ENCODE measurements around the gene SMIM14. TPM values are rescaled to one million over a fixed set of nuclear protein-coding genes. Genes with fewer than 3 reads are reported as not detected.
"Not testable (repeated sequence)": the region's sequence is repeated elsewhere in the genome, so short reads cannot be mapped to it uniquely, and the experiment has no call there.

The SMIM14 gene
- total RNA-seq, result 100 to 1,000 TPM in 3 of 6 experiments, 10 to 100 TPM in 3; 54.0 to 224 (median 124) TPM
- long read RNA-seq, full-length matches to known transcripts, result 73 of 94 reads
- long read RNA-seq, partial matches to known transcripts, result 1 of 94 reads
- long read RNA-seq, other reads (novel, unspliced or antisense), result 20 of 94 reads

GRCh38 chr4:39638354-39639239, at the start of gene SMIM14:
Gene SMIM14, minus strand, starts transcription at chr4:39638865. Its CDS starts 33,720 bp downstream, at chr4:39605145.
- Histone ChIP-seq H3K9me3 (no peaks in the 10 kb centered on the region), H3K4me3 (peak within 1 kb of the TSS; percentile 61 to 88 (median 88)), H3K27me3 (no peaks in the 10 kb centered on the region), H3K36me3 (peaks cover 0 to 8% (median 3%) of the 10 kb centered on the region in 4 donors), H3K4me1 (peaks cover 0 to 57% (median 11%) of the 10 kb centered on the region in 4 donors), H3K27ac (peak within 1 kb of the TSS; percentile 92 to 98 (median 94))
- DNase-seq (peak; percentile 99), ATAC-seq (peak; percentile 89 to 96 (median 91))
- under 1% methylated on average over 26 of the region's 75 CpGs for WGBS (ENCODE audit: insufficient coverage, low coverage, low lambda C conversion rate, missing lambda C conversion rate)
- intact Hi-C loops (cut with DNase I), result no loop called here
- TF ChIP-seq POLR2A (IDR thresholded peaks at IDR 0.05), result peak; percentile 97
- peak in 1 of 4 donors; percentile 18 for TF ChIP-seq CTCF (IDR thresholded peaks at IDR 0.05)

- H3K4me3 ChIP-seq, result no peak overlapping the region
- H3K27ac ChIP-seq, result no peak overlapping the region
- H3K27me3 ChIP-seq, result no peaks in the 10 kb centered on the region
- no peaks in the 10 kb centered on the region for H3K9me3 ChIP-seq
- no peaks in the 10 kb centered on the region for H3K4me1 ChIP-seq
- peak in 1 of 4 donors; percentile 49 for ATAC-seq
- no peak for DNase-seq
- TF ChIP-seq CTCF (IDR thresholded peaks at IDR 0.05) (no peak), POLR2A (IDR thresholded peaks at IDR 0.05) (no peak)
- intact Hi-C loops (cut with DNase I), result no loop called here
- no peaks in the 10 kb centered on the region for H3K36me3 ChIP-seq
These were observed 48.3 kb upstream of the SMIM14 start for GRCh38 chr4:39687014-39687413.

GRCh38 chr4:39685990-39686389, 47.3 kb upstream of the SMIM14 start:
- no peaks in the 10 kb centered on the region for H3K36me3 ChIP-seq
- WGBS (ENCODE audit: insufficient coverage, low coverage, low lambda C conversion rate, missing lambda C conversion rate), result 42% methylated on average over 1 of the region's 1 CpG
- H3K27ac ChIP-seq, result no peak overlapping the region
- H3K9me3 ChIP-seq, result no peaks in the 10 kb centered on the region
- H3K4me1 ChIP-seq, result no peaks in the 10 kb centered on the region
- intact Hi-C loops (cut with DNase I), result no loop called here
- no peak for TF ChIP-seq POLR2A (IDR thresholded peaks at IDR 0.05)
- TF ChIP-seq CTCF (IDR thresholded peaks at IDR 0.05), result no peak
- no peak for DNase-seq
- no peak for ATAC-seq
- no peak overlapping the region for H3K4me3 ChIP-seq
- no peaks in the 10 kb centered on the region for H3K27me3 ChIP-seq

GRCh38 chr4:39682138-39682537, 43.5 kb upstream of the SMIM14 start:
- intact Hi-C loops (cut with DNase I), result no loop called here
- TF ChIP-seq POLR2A (IDR thresholded peaks at IDR 0.05), result no peak
- no peak for TF ChIP-seq CTCF (IDR thresholded peaks at IDR 0.05)
- Histone ChIP-seq H3K4me1 (no peaks in the 10 kb centered on the region), H3K9me3 (no peaks in the 10 kb centered on the region), H3K27me3 (no peaks in the 10 kb centered on the region), H3K36me3 (no peaks in the 10 kb centered on the region), H3K4me3 (no peak overlapping the region), H3K27ac (no peak overlapping the region)
- ATAC-seq (peak in 1 of 4 donors; percentile 28), DNase-seq (no peak)
- WGBS (ENCODE audit: insufficient coverage, low coverage, low lambda C conversion rate, missing lambda C conversion rate), result 64% methylated on average over 2 of the region's 2 CpGs

- H3K4me3 ChIP-seq; H3K9me3 ChIP-seq; DNase-seq; ATAC-seq; H3K36me3 ChIP-seq; H3K4me1 ChIP-seq; H3K27me3 ChIP-seq; intact Hi-C loops (cut with DNase I); H3K27ac ChIP-seq: not testable (repeated sequence)
- WGBS (ENCODE audit: insufficient coverage, low coverage, low lambda C conversion rate, missing lambda C conversion rate), result 66% methylated on average over 2 of the region's 2 CpGs
These were observed 42.3 kb upstream of the SMIM14 start for GRCh38 chr4:39681003-39681402.

- ATAC-seq; H3K27me3 ChIP-seq; H3K27ac ChIP-seq; DNase-seq; intact Hi-C loops (cut with DNase I); H3K4me1 ChIP-seq; H3K36me3 ChIP-seq; H3K4me3 ChIP-seq; H3K9me3 ChIP-seq: not testable (repeated sequence)
- WGBS (ENCODE audit: insufficient coverage, low coverage, low lambda C conversion rate, missing lambda C conversion rate), result 89% methylated on average over 7 of the region's 10 CpGs
These were observed 37.0 kb upstream of the SMIM14 start for GRCh38 chr4:39675681-39676080.

GRCh38 chr4:39670296-39670695, 31.6 kb upstream of the SMIM14 start:
- H3K36me3 ChIP-seq; H3K9me3 ChIP-seq; H3K4me1 ChIP-seq; H3K27ac ChIP-seq; H3K27me3 ChIP-seq; ATAC-seq; DNase-seq; intact Hi-C loops (cut with DNase I); H3K4me3 ChIP-seq: not testable (repeated sequence)
- WGBS (ENCODE audit: insufficient coverage, low coverage, low lambda C conversion rate, missing lambda C conversion rate), result 100% methylated on average over 1 of the region's 1 CpG
